ENCODE results near the gene DENND5A.
"Not testable (repeated sequence)": the region's sequence is repeated elsewhere in the genome, so short reads cannot be mapped to it uniquely, and the experiment has no call there.

The DENND5A gene

GRCh38 chr11:9179141-9179540 lies 86.0 kb downstream of the DENND5A start:
- in situ Hi-C loops (cut with MboI; ENCODE audit: low sequenced_read_pairs): no loop called here

- in situ Hi-C loops (cut with MboI; ENCODE audit: low sequenced_read_pairs): no loop called here
Measured at GRCh38 chr11:9178716-9179115, 86.4 kb downstream of the DENND5A start.

- in situ Hi-C loops (cut with MboI; ENCODE audit: low sequenced_read_pairs): no loop called here
Measured at GRCh38 chr11:9177438-9178091, 87.6 kb downstream of the DENND5A start.

- in situ Hi-C loops (cut with MboI; ENCODE audit: low sequenced_read_pairs): no loop called here
Measured at GRCh38 chr11:9176550-9176949, 88.6 kb downstream of the DENND5A start.

GRCh38 chr11:9176136-9176535 lies 89.0 kb downstream of the DENND5A start:
- in situ Hi-C loops (cut with MboI; ENCODE audit: low sequenced_read_pairs): no loop called here

GRCh38 chr11:9172389-9172788 lies 92.8 kb downstream of the DENND5A start:
- in situ Hi-C loops (cut with MboI; ENCODE audit: low sequenced_read_pairs): no loop called here

- in situ Hi-C loops (cut with MboI; ENCODE audit: low sequenced_read_pairs): no loop called here
Measured at GRCh38 chr11:9170450-9170849, 94.7 kb downstream of the DENND5A start.

GRCh38 chr11:9169595-9170295 lies 95.4 kb downstream of the DENND5A start:
- in situ Hi-C loops (cut with MboI; ENCODE audit: low sequenced_read_pairs): no loop called here

- in situ Hi-C loops (cut with MboI; ENCODE audit: low sequenced_read_pairs): not testable (repeated sequence)
Measured at GRCh38 chr11:9161991-9162390, 103.2 kb downstream of the DENND5A start.

GRCh38 chr11:9160166-9160565 lies 105.0 kb downstream of the DENND5A start:
- in situ Hi-C loops (cut with MboI; ENCODE audit: low sequenced_read_pairs): no loop called here

GRCh38 chr11:9158898-9159391 lies 106.2 kb downstream of the DENND5A start:
- in situ Hi-C loops (cut with MboI; ENCODE audit: low sequenced_read_pairs): no loop called here

GRCh38 chr11:9155930-9156329 lies 109.2 kb downstream of the DENND5A start:
- in situ Hi-C loops (cut with MboI; ENCODE audit: low sequenced_read_pairs): no loop called here

GRCh38 chr11:9153651-9154050 lies 111.5 kb downstream of the DENND5A start:
- in situ Hi-C loops (cut with MboI; ENCODE audit: low sequenced_read_pairs): no loop called here

- in situ Hi-C loops (cut with MboI; ENCODE audit: low sequenced_read_pairs): no loop called here
Measured at GRCh38 chr11:9151631-9152030, 113.5 kb downstream of the DENND5A start.

- in situ Hi-C loops (cut with MboI; ENCODE audit: low sequenced_read_pairs): no loop called here
Measured at GRCh38 chr11:9150926-9151325, 114.2 kb downstream of the DENND5A start.

- in situ Hi-C loops (cut with MboI; ENCODE audit: low sequenced_read_pairs): no loop called here
Measured at GRCh38 chr11:9150501-9150900, 114.6 kb downstream of the DENND5A start.

GRCh38 chr11:9148727-9149126 lies 116.4 kb downstream of the DENND5A start:
- in situ Hi-C loops (cut with MboI; ENCODE audit: low sequenced_read_pairs): no loop called here

- in situ Hi-C loops (cut with MboI; ENCODE audit: low sequenced_read_pairs): no loop called here
Measured at GRCh38 chr11:9148035-9148434, 117.1 kb downstream of the DENND5A start.

GRCh38 chr11:9146477-9146876 lies 118.7 kb downstream of the DENND5A start:
- in situ Hi-C loops (cut with MboI; ENCODE audit: low sequenced_read_pairs): no loop called here

- in situ Hi-C loops (cut with MboI; ENCODE audit: low sequenced_read_pairs): no loop called here
Measured at GRCh38 chr11:9145283-9145682, 119.9 kb downstream of the DENND5A start.

GRCh38 chr11:9144828-9145227 lies 120.3 kb downstream of the DENND5A start:
- in situ Hi-C loops (cut with MboI; ENCODE audit: low sequenced_read_pairs): no loop called here

- in situ Hi-C loops (cut with MboI; ENCODE audit: low sequenced_read_pairs): no loop called here
Measured at GRCh38 chr11:9143721-9144120, 121.4 kb downstream of the DENND5A start.
